ENCODE results near the gene ACAP1.

DNA sequence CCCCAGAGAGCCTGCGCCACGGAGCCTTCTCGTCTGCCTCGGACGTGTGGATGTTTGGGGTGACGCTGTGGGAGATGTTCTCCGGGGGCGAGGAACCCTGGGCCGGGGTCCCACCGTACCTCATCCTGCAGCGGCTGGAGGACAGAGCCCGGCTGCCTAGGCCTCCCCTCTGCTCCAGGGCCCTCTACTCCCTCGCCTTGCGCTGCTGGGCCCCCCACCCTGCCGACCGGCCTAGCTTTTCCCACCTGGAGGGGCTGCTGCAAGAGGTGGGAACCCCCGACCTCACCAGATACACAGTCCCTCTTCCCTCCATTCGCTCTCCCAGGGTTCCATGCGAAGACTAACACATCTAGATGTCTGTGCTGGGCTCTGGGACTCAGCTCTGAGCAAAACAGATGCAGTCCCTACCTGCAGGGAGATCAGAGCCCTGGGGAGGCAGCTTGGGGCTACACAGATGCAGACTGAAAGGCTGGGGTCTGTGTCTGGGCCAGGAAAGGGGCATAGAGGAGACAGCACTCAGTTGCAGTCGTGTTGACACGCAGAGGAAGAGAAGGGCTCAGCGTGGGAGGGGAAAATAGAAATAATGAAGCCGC, 48.3 kb downstream of the ACAP1 start:
- TF ChIP-seq, protein P1, sequence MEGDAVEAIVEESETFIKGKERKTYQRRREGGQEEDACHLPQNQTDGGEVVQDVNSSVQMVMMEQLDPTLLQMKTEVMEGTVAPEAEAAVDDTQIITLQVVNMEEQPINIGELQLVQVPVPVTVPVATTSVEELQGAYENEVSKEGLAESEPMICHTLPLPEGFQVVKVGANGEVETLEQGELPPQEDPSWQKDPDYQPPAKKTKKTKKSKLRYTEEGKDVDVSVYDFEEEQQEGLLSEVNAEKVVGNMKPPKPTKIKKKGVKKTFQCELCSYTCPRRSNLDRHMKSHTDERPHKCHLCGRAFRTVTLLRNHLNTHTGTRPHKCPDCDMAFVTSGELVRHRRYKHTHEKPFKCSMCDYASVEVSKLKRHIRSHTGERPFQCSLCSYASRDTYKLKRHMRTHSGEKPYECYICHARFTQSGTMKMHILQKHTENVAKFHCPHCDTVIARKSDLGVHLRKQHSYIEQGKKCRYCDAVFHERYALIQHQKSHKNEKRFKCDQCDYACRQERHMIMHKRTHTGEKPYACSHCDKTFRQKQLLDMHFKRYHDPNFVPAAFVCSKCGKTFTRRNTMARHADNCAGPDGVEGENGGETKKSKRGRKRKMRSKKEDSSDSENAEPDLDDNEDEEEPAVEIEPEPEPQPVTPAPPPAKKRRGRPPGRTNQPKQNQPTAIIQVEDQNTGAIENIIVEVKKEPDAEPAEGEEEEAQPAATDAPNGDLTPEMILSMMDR (IDR thresholded peaks at IDR 0.05) = no peak
- TF ChIP-seq, protein P2, sequence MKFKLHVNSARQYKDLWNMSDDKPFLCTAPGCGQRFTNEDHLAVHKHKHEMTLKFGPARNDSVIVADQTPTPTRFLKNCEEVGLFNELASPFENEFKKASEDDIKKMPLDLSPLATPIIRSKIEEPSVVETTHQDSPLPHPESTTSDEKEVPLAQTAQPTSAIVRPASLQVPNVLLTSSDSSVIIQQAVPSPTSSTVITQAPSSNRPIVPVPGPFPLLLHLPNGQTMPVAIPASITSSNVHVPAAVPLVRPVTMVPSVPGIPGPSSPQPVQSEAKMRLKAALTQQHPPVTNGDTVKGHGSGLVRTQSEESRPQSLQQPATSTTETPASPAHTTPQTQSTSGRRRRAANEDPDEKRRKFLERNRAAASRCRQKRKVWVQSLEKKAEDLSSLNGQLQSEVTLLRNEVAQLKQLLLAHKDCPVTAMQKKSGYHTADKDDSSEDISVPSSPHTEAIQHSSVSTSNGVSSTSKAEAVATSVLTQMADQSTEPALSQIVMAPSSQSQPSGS (CRISPR knock-in tag; IDR thresholded peaks at IDR 0.05; ENCODE audit: borderline replicate concordance, low read depth) = no peak
